Neural crest cell (in vitro differentiated cells): ENCODE results near the gene SFI1. TPM values are rescaled to one million over a fixed set of nuclear protein-coding genes. Genes with fewer than 3 reads are reported as not detected.
"Not testable (repeated sequence)": the region's sequence is repeated elsewhere in the genome, so short reads cannot be mapped to it uniquely, and the experiment has no call there.

Experiments
- DNase-seq: peaks from one replicate; pipeline ENCODE4 v3.0.0; 2021; ENCODE audit warnings: low read depth, mixed read lengths, low spot score
- H3K27ac Mint-ChIP-seq: one replicate; pipeline ENCODE4 v1.8.0; 2021; ENCODE audit warnings: mild to moderate bottlenecking, mixed read lengths; ENCODE audit not compliant: unreplicated experiment
- H3K27me3 Mint-ChIP-seq: 2 replicates; pipeline ENCODE4 v1.8.0; 2021; ENCODE audit warnings: low read depth, mild to moderate bottlenecking, mixed read lengths
- H3K36me3 Mint-ChIP-seq: 2 replicates; pipeline ENCODE4 v1.8.0; 2021; ENCODE audit warnings: low read depth, mild to moderate bottlenecking, mixed read lengths
- H3K4me1 Mint-ChIP-seq: 2 replicates; pipeline ENCODE4 v1.8.0; 2021; ENCODE audit warnings: mixed read lengths
- H3K4me3 Mint-ChIP-seq: one replicate; pipeline ENCODE4 v1.8.0; 2021; ENCODE audit warnings: mild to moderate bottlenecking, mixed read lengths
- H3K9me3 Mint-ChIP-seq: 2 replicates; pipeline ENCODE4 v1.8.0; 2021; ENCODE audit warnings: mixed read lengths
- CTCF ChIP-seq: fragments of 200-600 bp; sonication (generic); conservative IDR thresholded peaks from 2 replicates; pipeline ENCODE4 v1.5.0; 2021; ENCODE audit warnings: antibody characterized with exemption, mild to moderate bottlenecking
- total RNA-seq: library from RNA; stranded (reverse); gene quantifications from 2 replicates; pipeline ENCODE4 v1.2.1, GENCODE V29; 2021

The SFI1 gene
- total RNA-seq, 1 donor from 2014 or later = 67.3 TPM

DNA sequence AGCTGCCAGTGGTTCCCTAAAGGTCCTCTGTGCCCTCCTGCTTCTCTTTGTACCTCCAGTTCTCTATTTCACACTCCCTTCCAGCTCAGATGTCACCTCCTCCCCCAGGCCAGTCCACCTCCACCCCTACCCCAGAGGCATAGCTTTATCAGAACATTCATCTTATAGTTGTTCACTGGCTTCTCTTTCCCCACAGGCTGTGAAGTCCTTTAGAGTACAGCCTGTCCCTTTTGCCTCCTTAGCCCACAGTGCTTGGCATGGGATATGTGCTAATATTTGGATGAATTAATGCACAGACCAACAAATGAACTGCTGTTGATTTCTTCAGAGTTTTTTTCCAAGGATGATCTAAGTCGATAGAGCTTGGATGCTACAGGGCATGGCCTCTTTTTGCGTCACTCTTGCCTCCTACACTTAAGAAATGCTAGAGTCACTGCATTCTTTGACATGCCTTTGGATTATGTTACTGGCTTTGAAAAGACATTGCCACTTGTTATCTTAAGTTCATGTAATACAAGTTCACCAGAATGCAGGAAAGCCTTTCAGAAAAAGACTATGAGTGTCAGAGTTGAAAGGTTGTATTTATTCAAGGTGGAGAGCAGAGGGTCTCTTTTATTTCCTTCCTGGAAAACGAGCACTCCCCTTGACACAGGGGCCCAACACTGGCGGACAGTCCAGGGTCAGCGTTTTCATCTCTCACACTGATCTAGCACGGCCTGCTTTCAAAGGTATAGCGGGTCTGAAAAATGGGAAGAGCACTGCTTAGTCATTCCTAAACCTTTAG is 90.0 kb downstream of the SFI1 start:
- Mint-ChIP-seq H3K4me3 (no peak overlapping the region), H3K4me1 (peaks cover 12% of the 10 kb centered on the region), H3K9me3 (no peaks in the 10 kb centered on the region), H3K27ac (no peak overlapping the region), H3K36me3 (peaks cover 19% of the 10 kb centered on the region), H3K27me3 (no peaks in the 10 kb centered on the region)
- TF ChIP-seq CTCF = no peak
- no peak for DNase-seq

DNA sequence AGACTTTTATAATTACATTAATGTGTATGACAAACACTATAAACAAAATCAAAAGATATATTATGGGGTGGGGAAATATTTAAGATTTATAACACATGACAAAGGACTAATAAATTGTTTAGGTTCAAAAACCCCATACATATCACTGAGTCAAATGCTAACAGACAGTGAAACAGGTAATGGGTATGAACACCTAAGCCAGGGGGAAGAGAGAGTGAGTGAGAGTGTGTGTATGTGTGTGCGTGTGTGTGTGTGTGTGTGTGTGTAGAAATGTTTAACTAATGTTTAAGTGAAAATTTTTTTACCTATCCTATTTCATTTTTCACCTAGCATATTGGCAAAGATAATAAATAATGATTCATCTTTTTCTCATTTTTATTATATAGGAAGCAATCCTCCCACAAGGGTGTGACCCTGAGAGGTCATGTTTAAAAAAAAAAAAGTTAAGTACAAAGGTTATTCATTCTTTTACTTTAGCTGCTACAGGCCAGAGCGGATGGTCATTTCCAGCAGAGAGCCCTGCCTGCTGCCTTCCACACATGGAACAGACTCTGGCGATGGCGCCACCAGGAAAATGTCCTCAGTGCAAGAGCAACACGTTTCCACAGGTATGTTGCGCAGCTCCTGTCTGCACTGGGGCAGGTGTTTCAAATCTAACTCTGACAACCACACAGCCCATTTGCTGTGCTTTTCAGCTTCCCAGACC is 92.8 kb downstream of the SFI1 start:
- peak overlapping the region; percentile 43 for H3K27ac Mint-ChIP-seq
- H3K4me3 Mint-ChIP-seq = no peak overlapping the region
- H3K27me3 Mint-ChIP-seq = no peaks in the 10 kb centered on the region
- no peak for TF ChIP-seq CTCF
- H3K4me1 Mint-ChIP-seq = peaks cover 12% of the 10 kb centered on the region
- no peaks in the 10 kb centered on the region for H3K9me3 Mint-ChIP-seq
- H3K36me3 Mint-ChIP-seq = peaks cover 19% of the 10 kb centered on the region
- DNase-seq = no peak

- not testable (repeated sequence) for H3K9me3 Mint-ChIP-seq
Observed at GRCh38 chr22:31590161-31590560, 93.8 kb downstream of the SFI1 start.

DNA sequence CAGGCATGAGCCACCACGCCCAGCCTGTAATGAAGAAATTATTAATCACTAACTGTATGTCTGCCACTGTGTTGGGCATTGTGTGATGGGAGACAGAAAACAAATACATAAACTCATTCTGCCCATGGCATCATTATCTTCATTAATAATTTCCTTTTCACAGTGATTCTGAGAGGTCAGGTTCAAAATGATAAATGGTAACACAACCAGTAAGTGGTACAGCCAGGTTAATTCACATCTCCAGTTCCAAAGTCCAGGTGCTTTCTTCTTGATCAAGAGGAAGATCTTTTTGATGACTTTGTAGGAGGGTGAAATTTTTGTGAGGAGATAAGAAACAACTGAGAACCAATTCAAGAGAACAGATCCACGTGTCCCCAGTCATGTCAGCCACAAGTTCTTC is 98.9 kb downstream of the SFI1 start:
- Mint-ChIP-seq H3K9me3 (no peaks in the 10 kb centered on the region), H3K27me3 (no peaks in the 10 kb centered on the region), H3K4me3 (no peak overlapping the region), H3K4me1 (peaks cover 7% of the 10 kb centered on the region), H3K27ac (no peak overlapping the region), H3K36me3 (peaks cover 17% of the 10 kb centered on the region)
- TF ChIP-seq CTCF = no peak
- DNase-seq = no peak

More at GRCh38 chr22:31590161-31590560, 93.8 kb downstream of the SFI1 start:
- H3K27ac Mint-ChIP-seq, H3K27me3 Mint-ChIP-seq, H3K4me3 Mint-ChIP-seq, DNase-seq: not testable (repeated sequence)
- Mint-ChIP-seq H3K36me3 (peaks cover 20% of the 10 kb centered on the region), H3K4me1 (peaks cover 12% of the 10 kb centered on the region)

GRCh38 chr22:31602259-31602952 is 106.1 kb downstream of the SFI1 start:
- Mint-ChIP-seq H3K36me3 (peaks cover 3% of the 10 kb centered on the region), H3K4me3 (no peak overlapping the region), H3K9me3 (no peaks in the 10 kb centered on the region), H3K27ac (peak overlapping the region; percentile 85), H3K27me3 (no peaks in the 10 kb centered on the region), H3K4me1 (peaks cover 14% of the 10 kb centered on the region)
- TF ChIP-seq CTCF = no peak
- DNase-seq = no peak
